Esophagus muscularis mucosa (tissue), 4 donors: ENCODE measurements around the gene MEIG1. TPM values are rescaled to one million over a fixed set of nuclear protein-coding genes. Genes with fewer than 3 reads are reported as not detected.

Experiments used
- DNase-seq: peaks from one replicate; pipeline ENCODE4 v3.0.0-alpha.2; 2017; ENCODE audit errors: extremely low spot score
- H3K27ac ChIP-seq, 4 donors: fragments of 200-600 bp; sonication (generic); replicated peaks in 1 of 4; 1 replicate in 3 of 4; 2 replicates in 1 of 4; pipeline ENCODE4 v1.5.1; 2016 to 2019; ENCODE audit warnings: mild to moderate bottlenecking in 1 of 4
- H3K27me3 ChIP-seq, 4 donors: fragments of 200-600 bp; sonication (generic); one replicate each; pipeline versions ENCODE4 v1.5.1 to v1.6.0; 2016 to 2019
- H3K36me3 ChIP-seq, 4 donors: fragments of 200-600 bp; sonication (generic); one replicate each; pipeline ENCODE4 v1.5.1; 2016 to 2019
- H3K4me1 ChIP-seq, 4 donors: fragments of 200-600 bp; sonication (generic); one replicate each; pipeline ENCODE4 v1.5.1; 2016 to 2019
- H3K4me3 ChIP-seq, 4 donors: fragments of 200-600 bp; sonication (generic); 1 replicate in 2 of 4; 2 replicates in 2 of 4; pipeline ENCODE4 v1.5.1; 2016 to 2019; ENCODE audit warnings: mild to moderate bottlenecking in 4 of 4, moderate library complexity in 1 of 4
- H3K9me3 ChIP-seq, 4 donors: fragments of 200-600 bp; sonication (generic); 1 replicate in 3 of 4; 2 replicates in 1 of 4; pipeline ENCODE4 v1.5.1; 2016 to 2019
- CTCF ChIP-seq, 3 experiments: fragments of 200-600 bp in 2 of 3; fragments of 450-650 bp in 1 of 3; sonication (generic) in 2 of 3; IDR thresholded peaks; one replicate each; pipeline ENCODE4 v1.5.1; 2017 to 2019; ENCODE audit warnings: antibody characterized with exemption in 3 of 3, mild to moderate bottlenecking in 2 of 3, moderate library complexity in 1 of 3
- EP300 ChIP-seq: sonication (generic); formaldehyde crosslinking; IDR thresholded peaks from one replicate; pipeline ENCODE4 v1.6.1; 2017; ENCODE audit warnings: antibody characterized with exemption
- POLR2A ChIP-seq: fragments of 450-650 bp; IDR thresholded peaks from one replicate; pipeline ENCODE4 v1.6.1; 2017; ENCODE audit warnings: antibody characterized with exemption, moderate library complexity, mild to moderate bottlenecking, low read depth
- POLR2AphosphoS5 ChIP-seq, 2 donors: sonication (generic); formaldehyde crosslinking; IDR thresholded peaks; one replicate each; pipeline ENCODE4 v1.6.1; 2017; ENCODE audit warnings: antibody characterized with exemption in 2 of 2
- WGBS: methylation state at CpG from one replicate; pipeline ENCODE4 v1.1.5; 2018; 5-methylcytosine and 5-hydroxymethylcytosine counted together
- intact Hi-C: fragments of 100-400 bp; cut with DNase I; formaldehyde crosslinking; loops from one replicate; pipeline ENCODE4 v1.15.1; 2023
- total RNA-seq, 4 donors: library from RNA; depleted of rRNA; stranded (reverse); fragments of >200 nt; gene quantifications; one replicate each; pipeline versions ENCODE4 v1.1.0 to v1.2.1, GENCODE V29; 2016

The MEIG1 gene
- total RNA-seq, 4 donors from 2014 or later: not detected

- TF ChIP-seq POLR2AphosphoS5 (IDR thresholded peaks at IDR 0.05) (no peak), CTCF (IDR thresholded peaks at IDR 0.05) (peak in 2 of 3 experiments; percentile 5 to 35)
- Histone ChIP-seq H3K9me3 (no peaks in the 10 kb centered on the region), H3K27ac (peak overlapping the region; percentile 86 to 94 (median 90)), H3K4me3 (peak overlapping the region; percentile 72 to 90 (median 75)), H3K27me3 (no peaks in the 10 kb centered on the region), H3K4me1 (peaks cover 15 to 38% (median 27%) of the 10 kb centered on the region in 4 donors), H3K36me3 (peaks cover 0 to 8% (median 2%) of the 10 kb centered on the region in 4 donors)
- peak; percentile 92 for DNase-seq
- intact Hi-C loops: loop anchor here (5.0 kb wide), 2 partner anchors 71 to 144 kb away; partner anchors contain the start of gene RPP38
- 3% methylated on average over 17 of the region's 32 CpGs for WGBS
These were observed 5.7 kb upstream of the MEIG1 start for GRCh38 chr10:14953424-14954000.

- Histone ChIP-seq H3K9me3 (no peaks in the 10 kb centered on the region), H3K27me3 (no peaks in the 10 kb centered on the region), H3K36me3 (peaks cover 0 to 4% (median under 1%) of the 10 kb centered on the region in 4 donors), H3K4me3 (peak within 1 kb of the TSS; percentile 72 to 90 (median 75)), H3K4me1 (peaks cover 15 to 43% (median 32%) of the 10 kb centered on the region in 4 donors), H3K27ac (peak within 1 kb of the TSS; percentile 86 to 94 (median 90))
- TF ChIP-seq CTCF (IDR thresholded peaks at IDR 0.05) (no peak), POLR2AphosphoS5 (IDR thresholded peaks at IDR 0.05) (peak; percentile 67 to 71)
- intact Hi-C loops: loop anchor here (5.0 kb wide), 2 partner anchors 72 to 143 kb away; partner anchors contain the start of gene RPP38
- under 1% methylated on average over 14 of the region's 45 CpGs for WGBS
- peak; percentile 97 for DNase-seq
These were observed 5.0 kb upstream of the MEIG1 start, which contains the start of gene DCLRE1C for GRCh38 chr10:14954001-14954770. DCLRE1C (minus strand) TSS chr10:14954096; CDS start chr10:14954010, 86 bp downstream.

- peak overlapping the region; percentile 86 to 94 (median 90) for H3K27ac ChIP-seq
- H3K27me3 ChIP-seq: no peaks in the 10 kb centered on the region
- TF ChIP-seq CTCF (IDR thresholded peaks at IDR 0.05) (no peak), POLR2A (no peak), EP300 (no peak), POLR2AphosphoS5 (IDR thresholded peaks at IDR 0.05) (no peak)
- intact Hi-C loops: loop anchor here (5.0 kb wide), 3 partner anchors 73 to 212 kb away; partner anchors contain the start of genes NMT2 and RPP38
- peaks cover 15 to 43% (median 32%) of the 10 kb centered on the region in 4 donors for H3K4me1 ChIP-seq
- peak overlapping the region in 1 of 4 donors; percentile 77 for H3K4me3 ChIP-seq
- DNase-seq: no peak
- 93% methylated on average over 19 of the region's 19 CpGs for WGBS
- H3K9me3 ChIP-seq: no peaks in the 10 kb centered on the region
- peaks cover 0 to 4% (median 0%) of the 10 kb centered on the region in 4 donors for H3K36me3 ChIP-seq
These were observed 4.3 kb upstream of the MEIG1 start for GRCh38 chr10:14954934-14955333.

- TF ChIP-seq POLR2AphosphoS5 (IDR thresholded peaks at IDR 0.05) (no peak), POLR2A (no peak), EP300 (no peak), CTCF (IDR thresholded peaks at IDR 0.05) (no peak)
- DNase-seq: no peak
- Histone ChIP-seq H3K36me3 (no peaks in the 10 kb centered on the region), H3K27me3 (no peaks in the 10 kb centered on the region), H3K4me1 (peaks cover 10 to 20% (median 18%) of the 10 kb centered on the region in 4 donors), H3K4me3 (peak overlapping the region; percentile 72 to 86 (median 80)), H3K27ac (peak overlapping the region; percentile 89 to 96 (median 94)), H3K9me3 (no peaks in the 10 kb centered on the region)
- 47% methylated on average over 12 of the region's 12 CpGs for WGBS
- intact Hi-C loops: loop anchor here (5.0 kb wide), 1 partner anchor 208 kb away; the partner anchor contains the start of gene NMT2
These were observed 342 bp upstream of the MEIG1 start for GRCh38 chr10:14958872-14959220.
